DOHH2 (cell line): ENCODE measurements around the gene MED31.

Source experiments
- H3F3A ChIP-seq: fragments of 200-600 bp; sonication (generic), shearing (Covaris generic); 2 replicates; pipeline ENCODE4 v1.6.0; 2016; ENCODE audit warnings: antibody characterized with exemption, mild to moderate bottlenecking; ENCODE audit not compliant: control insufficient read depth, insufficient read depth
- H3K27ac ChIP-seq: fragments of 200-600 bp; sonication (generic); 2 replicates; pipeline ENCODE4 v1.5.1; 2014; ENCODE audit warnings: low read depth, mild to moderate bottlenecking, low read length, moderate library complexity
- H3K27me3 ChIP-seq: fragments of 200-600 bp; sonication (generic); 2 replicates; pipeline ENCODE4 v1.6.1; 2014; ENCODE audit warnings: mild to moderate bottlenecking, low read length, mixed read lengths; ENCODE audit not compliant: control insufficient read depth
- H3K36me3 ChIP-seq: fragments of 200-600 bp; sonication (generic); 2 replicates; pipeline ENCODE4 v1.6.1; 2014; ENCODE audit warnings: mild to moderate bottlenecking, low read length, moderate library complexity, mixed read lengths; ENCODE audit not compliant: control insufficient read depth
- H3K4me1 ChIP-seq: fragments of 200-600 bp; sonication (generic); 2 replicates; pipeline ENCODE4 v1.6.1; 2014; ENCODE audit warnings: mild to moderate bottlenecking, low read length, mixed read lengths; ENCODE audit not compliant: control insufficient read depth
- H3K4me2 ChIP-seq: fragments of 200-600 bp; sonication (generic); 2 replicates; pipeline ENCODE4 v1.6.0; 2014; ENCODE audit warnings: mild to moderate bottlenecking, low read length, moderate library complexity
- H3K4me3 ChIP-seq: fragments of 200-600 bp; sonication (generic); 2 replicates; pipeline ENCODE4 v1.5.1; 2014; ENCODE audit warnings: mild to moderate bottlenecking, low read length, mixed read lengths
- H3K79me2 ChIP-seq: fragments of 200-600 bp; sonication (generic); 2 replicates; pipeline ENCODE4 v1.6.1; 2014; ENCODE audit warnings: mild to moderate bottlenecking, low read length, mixed read lengths; ENCODE audit not compliant: control insufficient read depth
- H3K9me2 ChIP-seq: fragments of 200-600 bp; sonication (generic); replicated peaks from 2 replicates; pipeline ENCODE4 v1.6.1; 2014; ENCODE audit warnings: mild to moderate bottlenecking, low read length, mixed read lengths; ENCODE audit not compliant: control insufficient read depth
- H3K9me3 ChIP-seq: fragments of 200-600 bp; sonication (generic); 2 replicates; pipeline ENCODE4 v1.6.1; 2014; ENCODE audit warnings: antibody characterized with exemption, low read length, mixed read lengths; ENCODE audit not compliant: control insufficient read depth, insufficient read depth
- H4K20me1 ChIP-seq: fragments of 200-600 bp; sonication (generic); 2 replicates; pipeline ENCODE4 v1.6.0; 2014; ENCODE audit warnings: low read depth, mild to moderate bottlenecking, antibody characterized with exemption, low read length, moderate library complexity; ENCODE audit not compliant: control insufficient read depth, insufficient read depth
- CTCF ChIP-seq: fragments of 200-600 bp; sonication (generic); IDR thresholded peaks from one replicate; pipeline ENCODE4 v1.5.1; 2014; ENCODE audit warnings: antibody characterized with exemption, mild to moderate bottlenecking, low read depth, low read length; ENCODE audit not compliant: poor library complexity, severe bottlenecking
- EZH2phosphoT487 ChIP-seq: fragments of 200-600 bp; sonication (generic); IDR thresholded peaks from 2 replicates; pipeline ENCODE4 v1.6.1; 2017; ENCODE audit warnings: borderline replicate concordance, mild to moderate bottlenecking, antibody characterized with exemption, low read length, moderate library complexity, mixed read lengths

The MED31 gene

GRCh38 chr17:6605142-6605541 lies 46.3 kb downstream of the MED31 start:
- H3K9me3 ChIP-seq = no peaks in the 10 kb centered on the region
- H3F3A ChIP-seq = no peaks in the 10 kb centered on the region
- no peaks in the 10 kb centered on the region for H3K27me3 ChIP-seq
- TF ChIP-seq CTCF (no peak), EZH2phosphoT487 (no peak)
- H3K79me2 ChIP-seq = no peaks in the 10 kb centered on the region
- H3K4me3 ChIP-seq = no peak overlapping the region
- H3K4me1 ChIP-seq = peaks cover 1% of the 10 kb centered on the region
- H3K4me2 ChIP-seq = no peak overlapping the region
- no peaks in the 10 kb centered on the region for H3K9me2 ChIP-seq
- no peaks in the 10 kb centered on the region; the same call in 1 of the 2 replicates for H4K20me1 ChIP-seq
- H3K27ac ChIP-seq = no peak overlapping the region
- peaks cover 67% of the 10 kb centered on the region for H3K36me3 ChIP-seq

- no peaks in the 10 kb centered on the region for H4K20me1 ChIP-seq
- peaks cover 69% of the 10 kb centered on the region for H3K36me3 ChIP-seq
- TF ChIP-seq CTCF (no peak), EZH2phosphoT487 (no peak)
- H3K79me2 ChIP-seq = no peaks in the 10 kb centered on the region
- H3F3A ChIP-seq = no peaks in the 10 kb centered on the region
- H3K9me3 ChIP-seq = no peaks in the 10 kb centered on the region
- H3K4me3 ChIP-seq = no peak overlapping the region
- peaks cover 13% of the 10 kb centered on the region for H3K4me1 ChIP-seq
- no peaks in the 10 kb centered on the region for H3K27me3 ChIP-seq
- no peak overlapping the region for H3K4me2 ChIP-seq
- H3K9me2 ChIP-seq = no peaks in the 10 kb centered on the region
- no peak overlapping the region for H3K27ac ChIP-seq
Measured at GRCh38 chr17:6603744-6604325, 47.6 kb downstream of the MED31 start.

- H3K4me2 ChIP-seq = no peak overlapping the region
- no peak for TF ChIP-seq EZH2phosphoT487
- no peak for TF ChIP-seq CTCF
- no peaks in the 10 kb centered on the region for H4K20me1 ChIP-seq
- H3K79me2 ChIP-seq = no peaks in the 10 kb centered on the region
- no peaks in the 10 kb centered on the region for H3K27me3 ChIP-seq
- H3K4me1 ChIP-seq = peaks cover 13% of the 10 kb centered on the region
- H3K27ac ChIP-seq = no peak overlapping the region
- no peaks in the 10 kb centered on the region for H3K9me2 ChIP-seq
- H3K36me3 ChIP-seq = peaks cover 68% of the 10 kb centered on the region
- no peaks in the 10 kb centered on the region for H3K9me3 ChIP-seq
- no peaks in the 10 kb centered on the region for H3F3A ChIP-seq
- H3K4me3 ChIP-seq = no peak overlapping the region
Measured at GRCh38 chr17:6602141-6602540, 49.3 kb downstream of the MED31 start.
